Measurements from ENCODE around the gene DLG5.

The DLG5 gene

GRCh38 chr10:77890097-77890496, 36.5 kb downstream of the DLG5 start:
- DNase-seq: no peak

DNA sequence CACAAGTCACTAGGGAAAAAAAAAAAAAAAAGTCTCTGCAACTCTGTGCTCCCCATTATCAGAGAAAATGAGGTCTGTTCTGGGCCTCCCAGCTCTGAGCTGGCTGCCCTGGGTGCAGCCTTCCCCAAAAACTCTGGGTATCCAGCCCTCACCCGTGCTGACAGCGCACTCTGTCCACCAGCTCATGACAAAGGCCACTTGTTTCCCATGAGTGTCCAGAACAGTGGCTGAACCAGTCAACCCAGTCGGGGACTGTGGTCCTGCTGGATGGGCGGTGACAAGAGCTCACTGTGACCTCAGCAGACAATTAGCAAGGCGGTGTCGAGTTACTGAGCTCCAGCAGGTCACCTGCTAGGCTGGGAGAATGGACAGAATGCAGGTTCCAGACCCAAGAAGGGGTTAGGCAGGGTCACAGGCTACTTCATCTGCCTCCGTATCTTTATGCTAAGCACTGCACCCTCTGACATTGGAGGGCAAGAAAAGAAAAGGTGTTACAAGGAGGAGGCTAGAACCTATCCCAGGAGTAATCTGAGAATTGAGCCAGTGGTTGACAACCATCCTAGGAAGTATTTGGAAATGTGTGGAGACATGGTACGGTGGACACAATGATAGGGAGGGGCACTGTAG, 37.2 kb downstream of the DLG5 start:
- DNase-seq: no peak

GRCh38 chr10:77888356-77888703, 38.2 kb downstream of the DLG5 start:
- DNase-seq: no peak

DNA sequence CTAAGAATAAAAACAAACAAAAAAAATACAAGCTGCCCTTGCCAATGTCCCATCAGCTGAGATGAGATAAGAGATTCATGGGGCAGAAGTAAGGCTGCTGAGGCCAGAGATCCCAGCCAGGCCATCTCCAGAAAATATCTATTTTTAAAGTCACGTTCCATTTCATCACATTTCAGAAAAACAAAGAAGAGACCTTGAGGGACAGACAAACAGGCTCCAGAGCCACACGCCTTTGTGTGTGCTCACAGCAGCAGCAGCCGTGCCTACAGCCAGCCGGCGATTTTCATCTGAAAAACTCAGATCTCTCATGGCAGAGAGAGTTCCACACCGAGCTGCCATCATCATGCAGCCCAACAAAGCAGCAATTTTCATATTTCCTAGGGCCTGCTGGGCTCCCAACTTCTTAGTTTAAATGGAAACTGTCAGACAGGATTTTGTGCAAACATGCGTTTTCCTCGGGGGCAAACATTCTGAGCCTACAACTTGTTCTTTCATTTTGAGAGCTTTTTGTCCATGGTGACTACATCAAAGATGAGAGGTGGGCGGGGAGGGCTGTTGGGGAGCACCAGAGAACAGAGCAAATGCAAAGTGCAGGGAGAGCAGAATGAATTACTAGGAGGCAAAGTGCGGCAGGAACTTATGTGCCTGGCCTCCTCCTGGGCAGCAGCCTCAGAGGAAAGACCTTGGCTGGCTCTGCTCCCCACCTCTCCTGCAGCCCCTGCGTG, 38.8 kb downstream of the DLG5 start:
- no peak for DNase-seq

- no peak for DNase-seq
Observed at GRCh38 chr10:77886795-77887355, 39.7 kb downstream of the DLG5 start.

DNA sequence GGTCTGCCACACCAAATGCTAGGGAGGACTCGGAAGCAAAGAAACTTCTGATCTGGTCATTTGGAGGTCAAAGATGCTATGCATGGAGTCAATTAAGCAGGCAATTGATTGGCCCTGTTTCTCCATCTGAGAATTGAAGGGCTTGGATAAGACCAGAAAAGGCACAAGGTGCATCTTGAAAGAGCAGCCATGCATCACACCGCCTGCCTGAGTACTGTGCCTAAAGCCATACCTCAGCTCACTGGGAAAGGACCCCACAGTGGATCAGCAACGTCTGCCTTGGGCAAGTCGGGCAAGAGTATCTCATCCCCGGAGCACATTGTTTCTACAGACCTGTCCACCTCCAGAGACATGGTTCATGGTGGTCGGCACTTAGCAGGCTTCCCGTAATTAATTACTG, 42.4 kb downstream of the DLG5 start:
- no peak for DNase-seq

GRCh38 chr10:77881636-77882035, 44.9 kb downstream of the DLG5 start:
- DNase-seq: no peak

GRCh38 chr10:77881222-77881621, 45.3 kb downstream of the DLG5 start:
- no peak for DNase-seq

DNA sequence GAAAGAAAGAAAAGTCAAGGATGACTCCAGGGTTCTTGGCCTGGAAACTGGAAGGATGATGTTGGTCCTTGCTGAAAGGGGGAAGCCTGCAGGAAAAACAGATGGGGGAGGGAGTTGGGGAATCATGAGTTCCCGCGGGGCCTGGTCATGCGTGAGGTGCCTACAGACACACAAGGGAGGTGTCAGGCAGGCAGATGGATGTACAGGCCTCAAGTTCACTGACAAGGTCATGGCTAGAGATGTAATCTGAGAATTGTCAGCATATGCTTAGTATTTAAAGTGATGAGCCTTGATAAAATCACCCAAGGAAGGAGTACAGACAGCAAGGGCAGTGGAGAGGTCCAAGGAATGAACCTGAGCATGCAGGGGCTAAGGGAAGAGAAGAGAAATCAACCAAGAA, 46.8 kb downstream of the DLG5 start:
- no peak for DNase-seq

DNA sequence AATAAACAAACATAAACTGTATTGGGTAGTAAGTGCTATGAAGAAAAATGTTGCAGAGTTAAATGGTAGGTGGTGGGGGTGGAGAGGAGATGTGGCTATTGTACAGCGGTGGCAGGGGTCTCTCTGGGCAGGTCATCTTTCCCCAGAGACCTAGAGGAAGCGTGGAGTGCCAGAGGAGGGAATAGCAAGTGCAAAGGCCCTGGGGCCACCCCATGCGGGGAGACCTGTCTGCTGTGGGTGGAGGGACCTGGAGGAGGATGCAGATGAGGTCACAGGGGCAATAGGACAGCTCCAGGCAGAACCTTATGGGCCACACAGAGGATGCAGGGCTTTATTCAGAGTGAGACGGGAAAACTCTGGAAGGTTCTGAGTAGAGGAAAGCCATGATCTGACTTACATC, 47.5 kb downstream of the DLG5 start:
- no peak for DNase-seq

- DNase-seq: no peak
Observed at GRCh38 chr10:77877441-77878344, 48.9 kb downstream of the DLG5 start.

- no peak for DNase-seq
Observed at GRCh38 chr10:77875730-77876129, 50.8 kb downstream of the DLG5 start.

GRCh38 chr10:77874872-77875271, 51.7 kb downstream of the DLG5 start:
- DNase-seq: no peak

DNA sequence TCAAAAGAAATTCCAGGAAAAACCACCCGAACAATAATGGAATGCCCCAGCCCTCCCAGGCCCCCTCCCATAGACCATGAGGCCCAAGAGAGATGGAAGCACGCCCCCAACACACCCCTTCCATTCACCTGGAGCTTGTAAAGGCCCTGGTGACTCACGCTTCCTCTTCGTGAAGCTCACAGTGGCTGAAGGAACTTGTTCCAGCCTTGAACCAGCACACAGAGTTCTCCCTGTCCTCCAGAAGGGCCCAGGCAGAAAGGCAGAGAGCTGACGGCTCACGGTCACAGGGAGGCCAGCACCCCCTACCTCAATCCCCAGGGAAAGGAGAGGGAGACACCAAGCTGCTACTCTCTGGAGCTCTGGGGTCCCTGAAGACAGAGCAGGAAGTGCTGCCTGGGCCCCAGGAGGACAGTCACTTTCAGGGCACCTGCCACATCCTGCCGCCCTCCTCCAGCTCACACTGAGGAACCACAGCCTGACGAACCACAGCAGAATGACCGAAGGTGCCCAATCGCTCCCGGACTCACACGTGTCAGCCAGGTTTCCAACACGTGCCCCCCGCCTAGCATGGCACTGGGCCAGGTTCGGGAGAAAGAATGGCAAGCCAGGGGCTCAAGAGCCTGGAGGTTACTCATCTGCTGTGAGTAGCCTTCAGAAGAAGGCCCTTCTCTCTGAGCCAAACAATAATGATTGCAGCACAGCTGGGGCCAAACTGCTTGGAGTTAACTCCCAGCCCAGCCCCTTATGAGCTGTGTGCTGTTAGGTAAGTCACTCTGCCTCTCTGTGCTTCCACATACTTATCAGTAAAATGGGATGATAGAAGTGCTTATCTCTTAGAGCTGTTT, 52.8 kb downstream of the DLG5 start:
- no peak for DNase-seq

GRCh38 chr10:77872947-77873535, 53.5 kb downstream of the DLG5 start:
- DNase-seq: no peak

- DNase-seq: no peak
Observed at GRCh38 chr10:77872151-77872946, 54.2 kb downstream of the DLG5 start.

DNA sequence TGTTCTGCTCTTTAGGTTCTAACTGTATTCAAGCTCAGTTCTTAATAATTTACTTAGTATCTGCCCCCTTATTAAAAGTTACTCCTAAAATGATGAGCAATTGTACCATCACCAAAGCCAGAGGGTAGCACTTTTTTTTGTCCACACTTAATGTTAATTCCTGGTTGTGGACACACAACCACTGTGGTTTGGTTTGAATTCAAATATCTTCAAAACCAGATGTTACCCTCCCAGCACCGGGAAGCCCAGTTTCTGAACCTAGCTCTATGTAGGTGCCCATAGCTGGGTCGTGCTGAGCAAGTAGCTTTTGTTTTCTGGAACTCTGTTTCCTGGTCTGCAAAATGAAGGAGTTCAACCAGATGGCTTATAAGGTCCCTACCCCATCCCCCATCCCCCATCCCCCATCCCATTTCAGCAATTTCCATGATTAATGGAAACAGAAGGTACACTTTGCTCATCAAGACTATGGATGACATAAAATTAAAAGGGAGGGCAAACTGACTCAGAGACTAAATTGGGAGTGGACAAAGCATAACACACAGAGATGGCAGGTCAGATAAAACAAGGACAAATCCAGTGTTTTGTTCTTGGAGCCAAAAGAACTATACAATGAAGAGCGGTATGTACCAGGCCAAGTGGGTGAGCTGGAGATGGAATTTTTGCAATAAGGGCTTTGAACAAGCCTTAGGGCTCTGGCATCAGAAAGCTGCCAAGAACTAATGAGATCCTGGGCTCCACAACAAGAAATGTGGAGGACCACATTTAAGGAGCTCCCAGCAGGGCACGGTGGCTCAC, 56.7 kb downstream of the DLG5 start:
- no peak for DNase-seq

DNA sequence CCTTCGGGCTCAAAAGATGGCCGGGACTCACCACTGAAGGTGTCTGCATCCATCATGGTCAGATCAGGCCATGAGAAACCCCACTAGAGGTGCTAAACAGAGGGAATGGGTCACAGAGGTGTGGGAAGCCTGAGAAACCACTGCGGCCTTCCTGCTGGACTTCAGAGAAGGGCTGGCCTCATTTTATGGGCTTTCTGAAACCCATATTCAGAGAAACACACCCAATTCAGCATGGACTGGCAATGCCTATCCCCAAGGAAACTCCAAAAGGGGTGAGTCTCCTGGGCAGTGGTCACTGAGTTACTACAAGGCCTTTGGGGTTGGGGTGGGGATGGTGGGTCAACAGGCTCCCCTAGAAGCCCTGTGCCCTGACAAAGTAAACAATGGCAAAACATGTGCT, 58.0 kb downstream of the DLG5 start:
- DNase-seq: no peak

GRCh38 chr10:77867124-77867719, 59.3 kb downstream of the DLG5 start:
- DNase-seq: no peak

- DNase-seq: no peak
Observed at GRCh38 chr10:77866598-77866997, 60.0 kb downstream of the DLG5 start.
